Uterus (tissue), 4 donors: ENCODE results near the gene ACO2. TPM values are rescaled to one million over a fixed set of nuclear protein-coding genes. Genes with fewer than 3 reads are reported as not detected.

ENCODE experiments used
- DNase-seq, 2 donors: peaks; one replicate each; pipeline ENCODE4 v3.0.0-alpha.2; 2019 to 2020
- H3K27ac ChIP-seq, 2 donors: fragments of 200-600 bp; sonication (generic); 1 replicate in 1 of 2; 2 replicates in 1 of 2; pipeline ENCODE4 v1.5.1; 2016 to 2018
- H3K27me3 ChIP-seq, 2 donors: fragments of 200-600 bp; sonication (generic); one replicate each; pipeline ENCODE4 v1.5.1; 2018 to 2019; ENCODE audit warnings: control low read depth in 1 of 2
- H3K36me3 ChIP-seq, 2 donors: fragments of 200-600 bp; sonication (generic); one replicate each; pipeline ENCODE4 v1.5.1; 2019; ENCODE audit warnings: control low read depth in 1 of 2
- H3K4me1 ChIP-seq, 2 donors: fragments of 200-600 bp; sonication (generic); one replicate each; pipeline ENCODE4 v1.5.1; 2018 to 2019; ENCODE audit warnings: control low read depth in 1 of 2
- H3K4me3 ChIP-seq, 2 donors: fragments of 200-600 bp; sonication (generic); 1 replicate in 1 of 2; 2 replicates in 1 of 2; pipeline ENCODE4 v1.5.1; 2018 to 2019; ENCODE audit warnings: mild to moderate bottlenecking in 1 of 2
- H3K9me3 ChIP-seq, 2 donors: fragments of 200-600 bp; sonication (generic); one replicate each; pipeline ENCODE4 v1.5.1; 2019; ENCODE audit warnings: control low read depth in 1 of 2
- CTCF ChIP-seq, 4 experiments: fragments of 200-600 bp in 2 of 4; fragments of 450-650 bp in 2 of 4; sonication (generic) in 2 of 4; IDR thresholded peaks; one replicate each; pipeline ENCODE4 v1.5.1; 2016 to 2019; ENCODE audit warnings: antibody characterized with exemption in 4 of 4, mild to moderate bottlenecking in 2 of 4, moderate library complexity in 1 of 4
- POLR2A ChIP-seq, 2 donors: fragments of 450-650 bp; IDR thresholded peaks; one replicate each; pipeline ENCODE4 v1.6.1; 2016; ENCODE audit warnings: antibody characterized with exemption in 2 of 2, mild to moderate bottlenecking in 1 of 2, moderate library complexity in 1 of 2
- intact Hi-C: fragments of 100-400 bp; cut with DNase I; formaldehyde crosslinking; loops from one replicate; pipeline ENCODE4 v1.15.1; 2023; ENCODE audit warnings: low total_unique reads
- total RNA-seq, 4 donors: library from RNA; depleted of rRNA in 3 of 4; stranded (reverse); fragments of >200 nt in 3 of 4; gene quantifications; one replicate each; pipeline versions ENCODE4 v1.1.0 to v1.2.4, GENCODE V29; 2014 to 2023
- donor health status: DM: yes; HTN: yes; CAD: no.

ACO2 gene
- total RNA-seq, 4 donors from 2014 or later, result 21.5 to 64.4 (median 47.1) TPM

GRCh38 chr22:41550952-41551491 is 82.1 kb downstream of the ACO2 start:
- no peaks in the 10 kb centered on the region for H3K27me3 ChIP-seq
- no peak for DNase-seq
- no peak for TF ChIP-seq CTCF (IDR thresholded peaks at IDR 0.05)
- TF ChIP-seq POLR2A (IDR thresholded peaks at IDR 0.05), result no peak
- intact Hi-C loops, result no loop called here
- no peak overlapping the region for H3K4me3 ChIP-seq
- H3K9me3 ChIP-seq, result no peaks in the 10 kb centered on the region
- H3K36me3 ChIP-seq, result no peaks in the 10 kb centered on the region
- H3K27ac ChIP-seq, result no peak overlapping the region
- peaks cover 0 to 5% of the 10 kb centered on the region in 2 donors for H3K4me1 ChIP-seq

- intact Hi-C loops, result no loop called here
- H3K4me1 ChIP-seq, result peaks cover 5% of the 10 kb centered on the region in 2 donors
- DNase-seq, result no peak
- H3K36me3 ChIP-seq, result no peaks in the 10 kb centered on the region
- H3K9me3 ChIP-seq, result no peaks in the 10 kb centered on the region
- no peak overlapping the region for H3K27ac ChIP-seq
- TF ChIP-seq CTCF (IDR thresholded peaks at IDR 0.05), result no peak
- TF ChIP-seq POLR2A (IDR thresholded peaks at IDR 0.05), result no peak
- H3K4me3 ChIP-seq, result no peak overlapping the region
- H3K27me3 ChIP-seq, result no peaks in the 10 kb centered on the region
Observed at GRCh38 chr22:41551877-41552582, 83.1 kb downstream of the ACO2 start.

- TF ChIP-seq POLR2A (IDR thresholded peaks at IDR 0.05) (no peak), CTCF (IDR thresholded peaks at IDR 0.05) (no peak)
- DNase-seq, result peak; percentile 59 to 74
- H3K27ac ChIP-seq, result peak overlapping the region; percentile 31 to 66
- no peaks in the 10 kb centered on the region for H3K9me3 ChIP-seq
- no peak overlapping the region for H3K4me3 ChIP-seq
- no peaks in the 10 kb centered on the region for H3K36me3 ChIP-seq
- peaks cover 5% of the 10 kb centered on the region in 2 donors for H3K4me1 ChIP-seq
- no peaks in the 10 kb centered on the region for H3K27me3 ChIP-seq
- intact Hi-C loops, result no loop called here
Observed at GRCh38 chr22:41555325-41555982, 86.5 kb downstream of the ACO2 start.

GRCh38 chr22:41556561-41556960 is 87.6 kb downstream of the ACO2 start:
- intact Hi-C loops, result no loop called here
- H3K27me3 ChIP-seq, result no peaks in the 10 kb centered on the region
- H3K27ac ChIP-seq, result peak overlapping the region; percentile 58 to 77
- peaks cover 5% of the 10 kb centered on the region in 2 donors for H3K4me1 ChIP-seq
- H3K36me3 ChIP-seq, result no peaks in the 10 kb centered on the region
- no peak overlapping the region for H3K4me3 ChIP-seq
- H3K9me3 ChIP-seq, result no peaks in the 10 kb centered on the region
- no peak for DNase-seq
- TF ChIP-seq CTCF (IDR thresholded peaks at IDR 0.05) (no peak), POLR2A (IDR thresholded peaks at IDR 0.05) (no peak)
